Left forelimb (tissue), 1 donor: Measurements from ENCODE around the gene DPF3.

Experiments
- DNase-seq: peaks from one replicate; pipeline ENCODE4 v3.0.0-alpha.2; 2018; ENCODE audit warnings: low spot score

DPF3 gene

GRCh38 chr14:72644758-72645489, 249.0 kb downstream of the DPF3 start:
- no peak for DNase-seq

GRCh38 chr14:72644038-72644437, 249.9 kb downstream of the DPF3 start:
- DNase-seq, result no peak

GRCh38 chr14:72643317-72643801, 250.5 kb downstream of the DPF3 start:
- no peak for DNase-seq

GRCh38 chr14:72640911-72641485, 252.9 kb downstream of the DPF3 start:
- no peak for DNase-seq

GRCh38 chr14:72638021-72638420, 255.9 kb downstream of the DPF3 start:
- DNase-seq, result no peak

GRCh38 chr14:72636871-72637270, 257.0 kb downstream of the DPF3 start:
- no peak for DNase-seq

GRCh38 chr14:72636094-72636493, 257.8 kb downstream of the DPF3 start:
- no peak for DNase-seq

- no peak for DNase-seq
These were observed 258.9 kb downstream of the DPF3 start for GRCh38 chr14:72634691-72635616.

GRCh38 chr14:72633551-72633950, 260.4 kb downstream of the DPF3 start:
- no peak for DNase-seq

GRCh38 chr14:72632727-72633126, 261.2 kb downstream of the DPF3 start:
- no peak for DNase-seq

- DNase-seq, result no peak
These were observed 262.5 kb downstream of the DPF3 start for GRCh38 chr14:72631401-72631800.

- no peak for DNase-seq
These were observed 263.5 kb downstream of the DPF3 start for GRCh38 chr14:72630374-72630773.

- peak; percentile 22 for DNase-seq
These were observed 264.4 kb downstream of the DPF3 start for GRCh38 chr14:72629534-72629933.

GRCh38 chr14:72625689-72626088, 268.2 kb downstream of the DPF3 start:
- no peak for DNase-seq

GRCh38 chr14:72621387-72622065, 272.4 kb downstream of the DPF3 start:
- DNase-seq, result peak; percentile 50

GRCh38 chr14:72619881-72620280, 274.0 kb downstream of the DPF3 start:
- no peak for DNase-seq

GRCh38 chr14:72619111-72619571, 274.8 kb downstream of the DPF3 start:
- no peak for DNase-seq

- DNase-seq, result no peak
These were observed 275.5 kb downstream of the DPF3 start for GRCh38 chr14:72618424-72618823.

- DNase-seq, result no peak
These were observed 276.4 kb downstream of the DPF3 start for GRCh38 chr14:72617391-72618031.

GRCh38 chr14:72616811-72617210, 277.1 kb downstream of the DPF3 start:
- DNase-seq, result no peak

GRCh38 chr14:72616294-72616693, 277.6 kb downstream of the DPF3 start:
- DNase-seq, result no peak
